GM18907 (cell line): ENCODE measurements around the gene UBE2N.

Experiments
- ATAC-seq: cut with Tn5 transposase; IDR thresholded peaks from one replicate; pipeline ENCODE4 v1.9.1; 2021; ENCODE audit warnings: mild to moderate bottlenecking, moderate library complexity; ENCODE audit not compliant: unreplicated experiment

UBE2N gene

GRCh38 chr12:93361151-93361919 lies 80.4 kb downstream of the UBE2N start:
- ATAC-seq, result no peak

GRCh38 chr12:93360688-93361087 lies 81.1 kb downstream of the UBE2N start:
- no peak for ATAC-seq

GRCh38 chr12:93358821-93359220 lies 82.9 kb downstream of the UBE2N start:
- ATAC-seq, result no peak

GRCh38 chr12:93358058-93358457 lies 83.7 kb downstream of the UBE2N start:
- ATAC-seq, result peak; percentile 90

GRCh38 chr12:93356214-93356613 lies 85.5 kb downstream of the UBE2N start:
- no peak for ATAC-seq
